Measurements from ENCODE around the gene CFAP100. TPM values are rescaled to one million over a fixed set of nuclear protein-coding genes. Genes with fewer than 3 reads are reported as not detected.

CFAP100 gene
- total RNA-seq, 1 donor from 2014 or later: 4.3 TPM

GRCh38 chr3:126450219-126450618 is 55.5 kb downstream of the CFAP100 start:
- Mint-ChIP-seq H3K27ac (no peak overlapping the region), H3K36me3 (peaks cover 4% of the 10 kb centered on the region), H3K27me3 (no peaks in the 10 kb centered on the region), H3K4me3 (no peak overlapping the region), H3K9me3 (no peaks in the 10 kb centered on the region), H3K4me1 (ENCODE audit: unreplicated experiment) (no peaks in the 10 kb centered on the region)
- TF ChIP-seq CTCF (conservative IDR thresholded peaks at IDR 0.05): no peak
- no peak for DNase-seq (ENCODE audit: extremely low spot score, unreplicated experiment)

DNA sequence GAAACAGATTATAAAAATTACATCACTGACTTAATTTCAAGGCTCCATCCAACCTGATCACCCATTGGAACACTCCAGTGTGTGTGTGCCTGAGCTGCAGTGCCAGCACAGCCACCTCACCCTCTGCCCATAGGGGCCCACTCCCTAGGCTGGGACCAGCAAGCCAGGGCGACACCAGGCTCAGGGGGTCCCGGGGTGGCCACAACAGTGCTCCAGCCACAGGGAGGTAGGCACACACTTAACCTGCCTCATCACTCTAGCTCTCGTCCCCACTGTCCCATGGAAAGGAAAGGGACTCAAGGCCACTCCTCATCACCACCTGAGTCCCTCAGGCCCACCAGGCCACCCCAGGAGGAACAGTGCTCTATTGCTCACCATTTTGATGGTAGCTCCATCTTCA is 56.0 kb downstream of the CFAP100 start:
- TF ChIP-seq CTCF (conservative IDR thresholded peaks at IDR 0.05): no peak
- no peak for DNase-seq (ENCODE audit: extremely low spot score, unreplicated experiment)
- no peaks in the 10 kb centered on the region for H3K27me3 Mint-ChIP-seq

GRCh38 chr3:126451511-126451910 is 56.8 kb downstream of the CFAP100 start:
- Mint-ChIP-seq H3K9me3 (no peaks in the 10 kb centered on the region), H3K27ac (no peak overlapping the region), H3K4me3 (no peak overlapping the region), H3K36me3 (peaks cover 5% of the 10 kb centered on the region), H3K27me3 (no peaks in the 10 kb centered on the region), H3K4me1 (ENCODE audit: unreplicated experiment) (peaks cover 2% of the 10 kb centered on the region)
- TF ChIP-seq CTCF (conservative IDR thresholded peaks at IDR 0.05): no peak
- no peak for DNase-seq (ENCODE audit: extremely low spot score, unreplicated experiment)

More for the DNA sequence above, 56.0 kb downstream of the CFAP100 start:
- peaks cover 4% of the 10 kb centered on the region for H3K36me3 Mint-ChIP-seq
- no peak overlapping the region for H3K27ac Mint-ChIP-seq
- no peak overlapping the region for H3K4me3 Mint-ChIP-seq
- H3K4me1 Mint-ChIP-seq (ENCODE audit: unreplicated experiment): no peaks in the 10 kb centered on the region
- no peaks in the 10 kb centered on the region for H3K9me3 Mint-ChIP-seq

GRCh38 chr3:126452213-126452612 is 57.5 kb downstream of the CFAP100 start:
- no peak overlapping the region for H3K4me3 Mint-ChIP-seq
- H3K27ac Mint-ChIP-seq: no peak overlapping the region
- DNase-seq (ENCODE audit: extremely low spot score, unreplicated experiment): no peak
- no peaks in the 10 kb centered on the region for H3K27me3 Mint-ChIP-seq
- TF ChIP-seq CTCF (conservative IDR thresholded peaks at IDR 0.05): no peak
- H3K9me3 Mint-ChIP-seq: no peaks in the 10 kb centered on the region
- peaks cover 7% of the 10 kb centered on the region for H3K36me3 Mint-ChIP-seq
- peaks cover 4% of the 10 kb centered on the region for H3K4me1 Mint-ChIP-seq (ENCODE audit: unreplicated experiment)

- H3K4me3 Mint-ChIP-seq: no peak overlapping the region
- H3K36me3 Mint-ChIP-seq: peaks cover 12% of the 10 kb centered on the region
- no peaks in the 10 kb centered on the region for H3K9me3 Mint-ChIP-seq
Observed at GRCh38 chr3:126454025-126454424, 59.3 kb downstream of the CFAP100 start.

More at GRCh38 chr3:126454025-126454424, 59.3 kb downstream of the CFAP100 start:
- Mint-ChIP-seq H3K27me3 (no peaks in the 10 kb centered on the region), H3K27ac (no peak overlapping the region), H3K4me1 (ENCODE audit: unreplicated experiment) (peaks cover 4% of the 10 kb centered on the region)
- DNase-seq (ENCODE audit: extremely low spot score, unreplicated experiment): no peak
- no peak for TF ChIP-seq CTCF (conservative IDR thresholded peaks at IDR 0.05)

All from type B pancreatic cell (in vitro differentiated cells).